Activated naive CD4-positive, alpha-beta T cell treated with anti-CD3 and anti-CD28 coated beads, Interleukin-2, amount 50 U/mL, for 16 hours (primary cell): ENCODE measurements around the gene SH3GLB1.
"Not testable (repeated sequence)": the region's sequence is repeated elsewhere in the genome, so short reads cannot be mapped to it uniquely, and the experiment has no call there.

Experiments used
- DNase-seq: peaks from one replicate; pipeline ENCODE4 v3.0.0-alpha.2; 2020

The SH3GLB1 gene

DNA sequence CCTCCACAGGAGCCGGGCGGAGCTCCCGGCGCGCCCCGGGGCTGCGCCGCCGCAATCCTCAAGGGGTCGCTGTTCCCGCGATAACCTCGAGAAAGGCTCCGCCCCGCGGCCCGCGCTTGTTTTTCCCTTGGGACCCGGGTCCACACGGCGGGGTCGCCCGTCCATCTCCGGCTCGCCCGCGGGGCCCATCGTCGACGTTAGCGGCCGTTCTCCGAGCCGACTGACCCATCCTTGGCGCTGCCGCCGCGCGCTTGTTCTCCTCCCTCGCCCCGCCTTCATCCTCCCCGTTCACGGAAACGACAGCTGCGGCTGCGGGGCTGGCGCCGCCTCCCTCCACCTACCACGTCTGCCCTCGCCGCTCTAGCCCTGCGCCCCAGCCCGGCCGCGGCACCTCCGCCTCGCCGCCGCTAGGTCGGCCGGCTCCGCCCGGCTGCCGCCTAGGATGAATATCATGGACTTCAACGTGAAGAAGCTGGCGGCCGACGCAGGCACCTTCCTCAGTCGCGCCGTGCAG, at the start of gene SH3GLB1:
TSS of gene SH3GLB1 (plus strand) at position 119 of the 514 bp plus-strand sequence. CDS start at position 443, 324 bp downstream.
- peak; percentile 89 for DNase-seq

DNA sequence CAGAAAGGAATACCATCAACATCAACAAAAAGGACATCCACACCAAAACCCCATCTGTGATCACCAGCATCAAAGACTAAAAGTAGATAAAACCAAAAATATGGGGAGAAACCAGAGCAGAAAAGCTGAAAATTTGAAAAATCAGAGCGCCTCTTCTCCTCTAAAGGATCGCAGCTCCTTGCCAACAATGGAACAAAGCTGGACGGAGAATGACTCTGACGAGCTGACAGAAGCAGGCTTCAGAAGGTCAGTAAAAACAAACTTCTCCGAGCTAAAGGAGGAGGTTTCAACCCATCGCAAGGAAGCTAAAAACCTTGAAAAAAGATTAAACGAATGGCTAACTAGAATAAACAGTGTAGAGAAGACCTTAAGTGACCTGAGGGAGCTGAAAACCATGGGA, 46.0 kb upstream of the SH3GLB1 start:
- DNase-seq = not testable (repeated sequence)

DNA sequence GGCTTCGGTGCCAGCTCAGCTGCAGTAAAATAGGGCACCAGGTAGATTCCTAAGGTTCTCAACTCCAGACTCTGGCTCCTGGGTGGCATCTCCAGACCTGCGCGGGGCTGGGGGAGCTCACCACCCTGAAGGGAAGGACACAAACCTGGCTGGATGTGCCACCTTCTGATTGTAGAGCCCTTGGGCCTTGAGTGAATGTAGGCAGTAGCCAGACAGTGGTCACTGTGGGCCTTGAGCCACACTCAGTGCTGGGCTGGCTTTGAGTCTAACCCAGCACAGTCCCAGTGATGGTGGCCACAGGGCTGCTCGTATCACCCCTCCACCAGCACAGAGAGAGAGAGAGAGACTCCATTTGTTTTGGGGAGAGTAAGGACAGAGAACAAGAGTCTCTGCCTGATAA, 38.0 kb upstream of the SH3GLB1 start:
- DNase-seq = no peak

DNA sequence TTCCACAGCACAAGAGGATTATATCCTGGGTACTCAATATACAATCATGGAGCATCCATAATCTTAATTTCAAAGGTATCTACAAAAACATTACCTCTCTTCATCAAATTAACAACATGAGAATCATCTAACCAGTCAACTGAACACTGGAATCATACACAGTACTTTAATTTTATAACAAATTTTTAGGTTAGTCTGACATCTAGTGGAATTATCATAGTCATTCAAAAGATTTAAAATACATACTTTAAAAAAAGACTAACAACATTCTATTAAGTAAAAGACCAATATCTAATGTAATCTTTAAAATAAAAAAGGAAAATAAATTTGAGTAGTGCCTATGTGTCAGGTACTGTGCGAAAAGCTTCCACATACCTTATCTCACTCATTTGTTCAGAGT, 16.8 kb upstream of the SH3GLB1 start:
- no peak for DNase-seq

DNA sequence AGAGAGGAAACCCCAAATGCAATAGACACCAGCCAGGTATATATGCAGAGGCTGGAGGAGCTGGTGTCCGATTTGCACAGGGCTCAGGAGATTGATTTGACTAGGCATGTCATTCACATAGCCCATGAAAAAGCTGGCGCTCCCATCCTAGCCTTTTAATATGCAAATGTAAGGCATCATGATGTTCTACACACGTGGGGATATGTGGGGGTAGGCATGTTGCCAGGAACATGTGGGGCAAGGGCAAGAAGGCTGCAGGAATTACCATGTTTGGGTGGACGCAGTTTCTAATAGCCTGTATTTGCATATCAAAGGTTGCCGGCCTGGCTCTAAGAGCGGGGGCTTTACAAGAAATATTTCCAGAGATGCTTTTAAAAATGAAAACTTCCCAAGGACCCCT, 11.7 kb upstream of the SH3GLB1 start:
- DNase-seq = no peak

DNA sequence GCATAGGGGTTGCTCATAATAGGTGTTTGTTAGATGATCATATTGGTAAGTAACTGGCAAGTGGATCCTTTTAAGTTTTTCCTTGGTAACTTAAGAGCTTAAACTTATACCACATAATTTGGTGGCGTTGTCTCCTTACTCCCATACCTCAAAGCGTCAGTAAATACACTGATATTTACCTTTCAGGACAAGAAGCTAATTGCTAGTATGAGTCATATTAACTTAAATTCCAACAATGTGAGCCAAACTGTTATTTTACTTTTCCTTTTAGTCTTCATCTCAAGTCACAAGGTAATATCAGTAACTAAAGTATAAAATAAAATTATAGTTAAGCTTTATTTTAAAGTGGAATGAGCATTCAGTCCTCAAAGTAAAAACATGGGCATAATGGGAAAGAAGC, 9.0 kb upstream of the SH3GLB1 start:
- DNase-seq = no peak

DNA sequence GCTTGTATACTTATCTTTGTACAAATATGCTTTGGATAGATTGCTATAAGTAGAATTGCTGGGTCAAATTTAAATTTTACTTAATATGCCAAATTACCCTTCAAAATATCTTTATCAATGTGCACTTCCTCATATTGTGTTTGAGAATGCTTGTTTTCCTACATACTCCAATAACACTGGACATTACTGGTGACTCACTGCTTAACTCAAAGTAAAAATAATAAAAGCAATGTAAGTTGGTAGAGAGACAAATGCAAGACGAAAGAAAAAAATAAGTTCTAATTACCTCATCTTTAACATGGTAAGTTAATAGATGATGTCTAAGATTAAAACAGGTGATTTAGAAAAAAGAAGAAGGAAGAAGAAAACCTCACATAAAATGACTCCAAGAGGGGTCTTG, 7.9 kb upstream of the SH3GLB1 start:
- DNase-seq = no peak

DNA sequence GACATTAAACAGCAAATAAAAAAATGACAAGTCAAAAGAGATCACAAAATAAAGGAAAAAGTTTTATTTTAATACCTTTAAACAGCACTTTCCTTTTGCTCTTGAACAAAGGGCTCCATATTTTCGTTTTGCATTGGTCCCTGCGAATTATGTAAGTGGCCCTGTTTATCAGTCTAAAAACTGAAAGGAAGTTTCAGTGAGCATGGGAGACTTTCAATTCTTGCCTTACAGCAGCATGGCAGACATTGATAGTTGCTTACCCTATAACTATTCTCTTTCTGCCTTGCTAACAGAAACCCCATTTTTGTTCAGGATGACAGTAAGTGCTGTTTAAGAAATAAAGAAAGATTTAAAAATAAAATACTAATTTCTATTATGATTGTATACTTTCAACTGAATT, 5.2 kb upstream of the SH3GLB1 start:
- no peak for DNase-seq

DNA sequence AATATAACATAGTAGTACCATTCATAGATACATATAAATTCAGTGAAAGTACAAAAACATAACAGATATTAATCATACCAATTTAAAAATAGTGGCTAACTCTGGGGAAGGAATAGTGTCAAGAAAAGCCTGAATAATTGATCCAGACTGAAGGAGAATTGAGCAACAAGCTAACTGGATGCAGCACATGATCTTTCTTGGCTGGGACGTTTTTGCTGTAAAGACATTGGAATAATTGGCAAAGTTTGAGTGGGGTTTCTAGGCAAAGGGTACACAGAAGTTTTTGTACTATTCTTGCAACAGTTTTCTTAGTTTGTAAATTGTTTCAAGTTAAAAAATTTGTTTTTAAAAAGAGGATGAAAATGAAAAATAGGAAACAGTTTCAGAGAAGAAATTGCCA, 2.6 kb upstream of the SH3GLB1 start:
- no peak for DNase-seq

DNA sequence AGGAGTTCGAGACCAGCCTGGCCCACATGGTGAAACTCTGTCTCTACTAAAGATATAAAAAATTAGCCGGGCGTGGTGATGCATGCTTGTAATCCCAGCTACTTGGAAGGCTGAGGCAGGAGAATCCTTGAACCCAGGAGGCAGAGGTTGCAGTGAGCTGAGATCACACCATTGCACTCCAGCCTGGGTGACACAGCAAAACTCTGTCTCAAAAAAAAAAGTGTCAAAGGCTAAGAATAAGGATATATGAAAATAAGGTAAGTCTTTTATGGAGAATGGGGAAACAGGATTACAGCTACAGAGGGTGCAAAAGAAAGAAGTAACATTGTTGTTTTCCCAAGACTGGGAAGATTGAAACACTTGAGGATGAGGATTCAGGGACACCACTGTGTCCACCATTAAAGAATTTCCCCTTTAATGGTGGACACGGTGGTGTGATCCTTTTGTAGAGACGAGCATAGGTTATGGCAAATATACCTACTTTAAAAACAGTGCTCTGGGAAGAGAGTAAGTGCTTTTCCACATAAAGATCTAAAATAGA, 1.4 kb upstream of the SH3GLB1 start:
- not testable (repeated sequence) for DNase-seq

DNA sequence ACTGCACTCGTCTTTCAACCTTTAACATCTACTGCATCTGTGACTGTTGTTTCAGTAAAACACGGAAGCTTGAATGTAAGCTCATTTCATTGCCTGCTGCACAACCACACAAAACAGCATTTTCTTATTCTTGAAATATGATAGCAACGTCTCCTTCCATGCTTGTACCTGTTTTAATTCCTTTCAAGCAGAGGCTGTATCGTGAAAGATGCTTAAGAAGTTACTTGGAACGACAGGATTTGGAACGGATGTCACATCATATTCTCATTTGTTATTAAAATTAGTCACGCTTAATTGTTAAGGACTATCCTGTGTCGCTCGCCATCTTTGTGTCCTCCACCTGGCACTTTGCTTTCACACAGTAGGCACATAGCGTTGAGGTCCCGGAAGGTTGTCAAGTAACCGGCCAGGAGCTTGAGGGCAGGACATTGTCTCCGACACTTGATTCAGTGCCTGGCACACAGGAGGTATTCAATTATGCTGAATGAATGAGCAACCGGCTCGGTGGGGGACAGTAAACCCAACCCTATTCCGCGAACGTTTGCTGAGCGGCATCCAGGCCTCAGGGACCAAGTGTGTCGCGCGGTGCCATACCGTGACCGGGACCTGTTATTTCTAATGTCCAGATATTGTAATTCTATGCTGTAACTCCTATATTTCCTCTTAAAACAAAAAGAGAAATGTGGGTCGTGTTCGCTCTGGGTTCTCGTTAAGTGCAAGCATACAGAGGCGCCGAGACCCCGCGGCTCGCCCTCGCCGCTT, 499 bp upstream of the SH3GLB1 start:
- no peak for DNase-seq

DNA sequence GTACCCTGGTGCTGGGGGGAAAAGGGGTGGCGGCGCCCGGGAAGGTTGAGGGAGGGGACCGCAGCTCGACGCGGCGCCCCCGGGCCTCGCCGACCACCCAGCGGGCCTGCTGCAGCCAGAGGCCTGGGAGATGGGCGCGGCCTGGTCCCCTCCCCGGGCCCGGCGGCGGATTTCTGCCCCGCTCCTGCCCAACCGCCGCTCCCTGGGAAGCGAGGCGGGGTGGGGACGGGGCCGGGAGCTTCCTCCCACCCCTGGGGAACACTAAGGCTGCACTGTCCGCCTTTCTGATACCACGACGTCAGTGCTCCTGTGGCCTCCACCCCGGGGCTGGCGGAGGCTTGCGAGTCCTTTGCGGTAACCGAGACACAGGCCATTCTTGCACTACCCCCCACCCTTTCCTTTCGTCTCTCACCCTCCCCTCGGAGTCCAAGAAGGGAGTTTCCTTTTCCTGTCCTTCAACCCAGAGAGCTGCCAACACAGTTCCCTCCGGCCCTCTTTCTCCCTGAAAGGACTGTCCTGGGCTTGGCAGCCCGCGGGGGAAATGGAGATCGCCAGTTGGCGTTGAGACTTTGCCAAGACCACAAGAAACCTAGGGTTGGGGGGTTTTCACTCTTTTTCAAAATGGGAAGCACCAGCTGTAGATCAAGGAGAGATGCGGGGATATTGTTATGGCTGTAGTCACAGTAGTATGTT, 742 bp downstream of the SH3GLB1 start:
- DNase-seq = no peak

DNA sequence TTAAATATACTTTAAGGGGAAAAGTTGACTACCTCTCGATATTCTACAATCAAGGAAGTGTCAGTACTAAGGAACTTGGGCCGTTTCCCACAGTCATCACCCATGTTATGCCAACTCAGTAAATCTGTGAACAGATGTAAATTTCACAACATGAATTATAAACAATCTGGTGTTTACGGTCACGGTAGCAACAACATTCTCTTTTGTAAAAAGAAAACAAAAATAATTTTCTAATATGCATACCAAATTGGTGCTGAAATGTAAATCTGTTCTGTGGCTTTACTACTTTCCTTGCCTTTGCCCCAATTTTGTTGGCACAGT, 1.2 kb downstream of the SH3GLB1 start:
- DNase-seq = no peak

DNA sequence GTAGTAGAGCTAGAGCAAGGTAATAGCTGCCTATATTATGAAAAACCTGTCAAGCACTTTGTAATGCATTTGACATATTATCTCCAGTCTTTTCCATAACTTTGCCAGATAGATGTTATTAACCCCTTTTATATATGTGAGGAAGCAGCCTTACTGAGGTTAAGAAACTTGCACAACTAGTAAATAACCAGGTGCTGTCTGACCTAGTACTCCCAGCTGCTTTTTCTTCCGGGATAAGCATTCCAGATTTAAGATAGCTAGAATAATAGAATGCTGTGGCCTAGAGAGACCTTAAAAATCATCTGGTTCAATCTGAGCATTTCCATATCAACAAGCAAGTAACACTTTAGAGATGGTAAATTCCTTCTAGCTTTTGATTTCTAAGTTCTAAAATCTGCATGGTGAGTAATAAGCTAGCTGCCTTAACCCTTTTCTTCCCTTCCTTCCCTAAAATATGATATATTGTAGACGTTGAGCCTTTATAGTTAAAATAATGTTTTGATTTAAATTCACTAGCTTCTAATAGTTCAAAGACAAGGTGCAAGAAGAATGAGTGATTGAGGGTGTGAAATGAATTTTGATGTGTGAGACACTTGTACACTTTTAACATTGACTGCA, 1.8 kb downstream of the SH3GLB1 start:
- no peak for DNase-seq

DNA sequence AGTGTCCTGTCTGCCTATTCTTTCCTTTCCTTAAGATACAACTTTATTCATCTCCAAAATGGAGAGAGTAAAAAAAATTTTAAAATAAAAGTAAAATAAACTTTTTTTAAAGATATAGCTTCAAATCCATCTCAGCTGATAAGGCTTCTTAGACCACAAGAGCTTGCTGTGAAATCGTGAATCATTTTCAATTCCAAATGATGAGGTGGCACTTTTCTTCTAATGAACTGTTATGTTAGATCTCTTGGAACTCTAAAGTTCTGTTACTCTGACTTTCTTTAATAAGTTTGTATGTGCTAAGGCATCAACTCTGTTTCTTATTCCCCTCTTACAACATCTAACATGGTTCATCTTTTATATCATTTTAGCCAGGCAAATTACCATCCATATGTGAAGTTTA, 4.5 kb downstream of the SH3GLB1 start:
- DNase-seq = no peak

DNA sequence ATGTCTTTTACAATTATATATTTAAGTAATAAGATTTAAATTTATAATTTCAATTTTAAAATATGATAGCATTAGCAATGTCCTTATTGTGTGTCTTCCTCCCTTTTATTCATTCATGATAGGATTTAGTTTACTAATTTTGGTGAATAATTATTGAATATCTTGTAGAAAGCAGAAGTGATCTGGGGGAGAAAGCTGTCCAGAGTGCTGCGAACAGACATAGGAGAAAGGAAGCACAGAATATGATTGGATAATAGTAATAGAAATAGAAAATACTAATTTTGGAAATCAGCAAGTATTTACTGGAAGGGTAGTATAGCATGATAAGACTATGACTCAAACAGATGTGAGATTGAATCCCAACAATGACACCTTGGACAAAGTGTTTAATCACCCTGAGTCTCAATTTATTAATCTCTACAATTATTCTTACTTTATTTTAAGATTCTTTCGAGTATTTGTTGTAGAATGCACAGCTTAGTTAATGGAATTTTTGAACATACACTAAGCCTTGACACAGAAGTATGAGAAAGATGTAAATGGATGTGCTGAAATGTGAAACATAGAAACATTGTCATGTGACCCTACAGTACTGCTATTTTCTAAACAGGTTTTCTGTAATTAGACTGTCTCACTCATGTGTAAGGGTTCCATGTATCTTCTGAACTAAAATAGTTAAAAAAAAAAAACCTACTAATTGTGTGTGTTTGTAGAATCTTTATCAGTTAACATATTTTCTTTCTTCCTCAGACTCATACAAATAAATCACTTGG, 7.9 kb downstream of the SH3GLB1 start:
- no peak for DNase-seq

DNA sequence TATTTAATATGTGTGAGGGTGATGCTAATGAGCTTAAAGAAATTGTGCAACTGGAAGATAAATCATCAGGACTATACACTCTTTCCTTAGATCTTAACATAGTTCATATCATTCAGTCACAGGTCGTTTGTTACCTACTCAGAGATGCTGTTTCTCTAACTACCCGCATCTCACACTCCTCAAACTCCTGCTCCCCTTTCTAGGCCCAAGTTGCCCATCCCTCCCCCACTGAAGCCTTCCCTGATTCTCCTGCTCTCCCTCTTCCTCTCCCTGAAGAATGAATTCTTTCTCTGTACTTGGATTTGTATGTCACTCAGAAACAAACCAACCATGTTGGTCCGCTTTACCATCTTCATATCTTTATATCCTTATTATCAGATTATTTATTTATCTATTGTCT, 9.1 kb downstream of the SH3GLB1 start:
- no peak for DNase-seq

DNA sequence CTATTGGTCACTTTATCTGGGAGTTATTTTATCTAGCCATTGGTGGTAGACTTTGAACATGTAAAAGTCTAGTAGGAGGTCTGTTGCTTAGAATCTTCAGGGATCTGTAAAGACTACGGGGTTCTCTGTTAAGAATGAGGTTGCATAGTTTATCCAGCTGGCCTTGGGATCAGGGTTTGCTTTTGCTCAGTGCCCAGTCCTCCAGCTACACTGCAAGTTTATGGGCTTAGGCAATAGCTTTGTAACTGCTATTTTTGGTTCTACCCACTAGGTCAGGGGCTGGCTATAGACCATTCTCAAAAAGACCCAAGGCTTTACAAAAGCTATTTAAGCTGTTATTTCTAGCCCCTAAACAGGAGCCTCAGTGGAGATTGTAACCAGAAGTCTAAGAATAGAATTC, 9.8 kb downstream of the SH3GLB1 start:
- no peak for DNase-seq

DNA sequence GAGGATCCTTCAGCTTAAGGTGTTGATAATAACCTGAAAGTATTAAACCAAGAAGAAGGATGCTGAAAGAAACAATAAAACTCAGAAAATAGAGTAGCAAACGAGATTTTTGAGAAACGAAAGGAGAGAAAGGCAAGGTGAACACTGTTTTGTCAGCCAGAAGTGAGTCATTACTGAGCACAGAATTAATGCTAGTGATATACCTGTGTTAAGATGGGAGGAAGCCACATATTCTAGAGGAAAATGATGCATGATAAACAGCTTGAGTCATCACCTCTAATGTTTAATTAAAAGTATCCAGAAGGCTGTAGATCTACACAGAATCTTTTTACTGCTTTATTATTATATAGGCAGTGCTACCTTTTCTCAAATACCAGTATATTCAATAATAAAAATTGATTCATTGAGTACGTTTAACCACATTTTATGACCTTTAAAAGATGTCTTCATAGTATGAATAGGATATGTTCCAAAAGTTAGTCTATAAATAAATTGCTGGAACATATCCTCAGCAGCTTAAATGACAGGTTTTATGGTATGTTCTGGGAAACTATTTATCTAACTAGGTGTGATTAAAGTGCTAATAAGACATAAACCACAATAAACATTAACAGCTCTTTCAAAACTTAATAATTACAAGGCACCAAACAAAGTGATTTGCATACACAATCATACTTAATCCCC, 10.3 kb downstream of the SH3GLB1 start:
- no peak for DNase-seq

DNA sequence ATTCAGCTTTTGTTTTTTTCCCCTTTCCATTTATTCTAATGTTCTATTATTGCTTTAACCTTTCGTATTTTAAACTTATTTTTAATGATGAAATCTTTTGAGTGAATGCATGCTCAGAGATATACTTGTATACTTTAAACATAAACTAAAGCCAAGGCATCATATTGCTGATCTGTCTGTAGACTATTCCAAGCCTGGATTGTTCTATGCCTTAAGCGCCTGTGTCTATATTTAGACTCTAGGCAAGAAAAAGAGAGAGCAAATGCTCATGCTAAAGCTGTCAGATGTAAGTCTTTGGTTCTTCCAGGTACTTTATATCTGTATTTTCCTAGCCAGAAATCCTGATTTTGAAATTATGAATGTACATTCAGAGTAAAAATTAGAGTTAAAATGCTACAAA, 14.4 kb downstream of the SH3GLB1 start:
- DNase-seq = no peak

DNA sequence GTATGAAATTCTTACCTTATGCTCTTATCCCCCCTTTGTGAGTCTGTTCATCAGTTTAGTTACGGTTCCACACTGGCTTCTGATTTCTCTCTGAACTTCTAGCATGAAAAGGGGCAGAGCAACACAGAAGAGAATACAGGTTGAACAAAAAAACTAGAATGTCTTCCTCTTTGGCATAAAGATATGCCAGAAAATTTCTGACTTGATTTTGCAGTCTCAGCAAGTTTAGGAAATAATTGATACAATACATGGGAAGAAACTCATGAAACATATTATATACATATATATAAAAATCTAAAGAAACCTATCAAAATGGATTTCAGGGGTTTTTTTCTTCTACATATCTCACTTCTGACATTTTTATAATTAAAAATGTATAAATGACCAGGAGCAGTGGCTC, 27.0 kb downstream of the SH3GLB1 start:
- no peak for DNase-seq

DNA sequence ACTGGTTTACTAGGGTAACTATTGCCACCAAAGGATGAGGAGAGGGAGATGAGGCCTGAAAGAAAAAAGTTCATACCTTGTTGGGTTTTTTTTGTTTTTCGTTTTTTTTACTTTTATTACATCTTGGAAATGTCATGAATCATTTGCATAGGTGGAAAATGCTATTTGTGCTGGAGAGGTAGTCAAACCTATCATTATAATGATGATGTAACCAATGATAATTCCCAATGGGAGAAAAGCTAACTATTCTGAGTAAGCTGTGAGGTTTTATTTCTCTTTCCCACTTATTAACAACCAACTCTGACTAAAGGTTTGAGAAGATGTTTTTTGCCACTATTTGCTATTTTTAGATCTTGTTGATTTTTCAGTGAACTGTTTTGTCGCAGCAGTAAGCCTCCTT, 29.0 kb downstream of the SH3GLB1 start:
- no peak for DNase-seq
